Measurements from ENCODE around the gene DGCR6. TPM values are rescaled to one million over a fixed set of nuclear protein-coding genes. Genes with fewer than 3 reads are reported as not detected.
"Not testable (repeated sequence)": the region's sequence is repeated elsewhere in the genome, so short reads cannot be mapped to it uniquely, and the experiment has no call there.

The DGCR6 gene
- total RNA-seq, 1 experiment from 2014 or later: 1.7 TPM

DNA sequence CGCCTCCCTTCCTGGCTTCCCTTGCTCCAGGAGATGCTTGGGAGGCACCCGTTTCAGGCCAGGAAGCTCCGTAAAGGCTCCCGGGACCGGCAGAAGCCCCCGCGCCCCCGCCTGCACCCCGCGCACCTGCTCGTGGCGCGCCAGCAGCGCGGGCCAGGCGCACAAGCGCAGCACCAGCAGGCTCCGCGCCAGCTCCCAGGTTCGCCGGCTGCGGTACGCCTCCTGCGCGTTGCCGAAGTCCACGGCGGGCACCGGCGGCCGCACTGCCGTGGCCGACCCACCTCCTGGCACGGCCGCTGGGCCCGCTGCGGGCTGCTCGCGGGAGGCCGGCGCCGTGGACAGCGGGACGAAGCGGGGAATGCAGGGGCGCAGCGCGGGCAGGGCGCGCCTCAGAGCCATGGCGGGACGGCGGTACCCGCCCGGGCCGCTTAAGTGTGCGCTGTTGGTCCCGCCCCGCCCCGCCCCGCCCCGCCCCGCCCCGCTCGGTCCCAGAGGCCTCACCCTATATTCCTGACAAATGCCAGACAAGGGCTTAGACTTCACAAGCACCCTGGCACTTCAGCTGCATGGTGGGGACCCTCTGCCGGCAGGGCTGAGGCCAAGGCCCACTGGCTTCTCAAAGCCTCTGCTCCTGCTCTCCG, 29.9 kb downstream of the DGCR6 start, which contains the start of gene PRODH:
PRODH (minus strand) TSS at position 405 of the 641 bp plus-strand sequence; CDS start at position 399, 6 bp downstream.
- BruUV-seq (replicated peaks): no TSS peak
- Mint-ChIP-seq H3K27me3 (ENCODE audit: insufficient read depth, unreplicated experiment) (no peaks in the 10 kb centered on the region), H3K4me3 (ENCODE audit: unreplicated experiment) (no peak within 1 kb of the TSS), H3K27ac (ENCODE audit: low read depth, unreplicated experiment) (no peak within 1 kb of the TSS), H3K36me3 (ENCODE audit: insufficient read depth, unreplicated experiment) (no peaks in the 10 kb centered on the region), H3K4me1 (ENCODE audit: insufficient read depth, unreplicated experiment) (no peaks in the 10 kb centered on the region), H3K9me3 (ENCODE audit: unreplicated experiment) (no peaks in the 10 kb centered on the region)
- TF ChIP-seq, protein P1, sequence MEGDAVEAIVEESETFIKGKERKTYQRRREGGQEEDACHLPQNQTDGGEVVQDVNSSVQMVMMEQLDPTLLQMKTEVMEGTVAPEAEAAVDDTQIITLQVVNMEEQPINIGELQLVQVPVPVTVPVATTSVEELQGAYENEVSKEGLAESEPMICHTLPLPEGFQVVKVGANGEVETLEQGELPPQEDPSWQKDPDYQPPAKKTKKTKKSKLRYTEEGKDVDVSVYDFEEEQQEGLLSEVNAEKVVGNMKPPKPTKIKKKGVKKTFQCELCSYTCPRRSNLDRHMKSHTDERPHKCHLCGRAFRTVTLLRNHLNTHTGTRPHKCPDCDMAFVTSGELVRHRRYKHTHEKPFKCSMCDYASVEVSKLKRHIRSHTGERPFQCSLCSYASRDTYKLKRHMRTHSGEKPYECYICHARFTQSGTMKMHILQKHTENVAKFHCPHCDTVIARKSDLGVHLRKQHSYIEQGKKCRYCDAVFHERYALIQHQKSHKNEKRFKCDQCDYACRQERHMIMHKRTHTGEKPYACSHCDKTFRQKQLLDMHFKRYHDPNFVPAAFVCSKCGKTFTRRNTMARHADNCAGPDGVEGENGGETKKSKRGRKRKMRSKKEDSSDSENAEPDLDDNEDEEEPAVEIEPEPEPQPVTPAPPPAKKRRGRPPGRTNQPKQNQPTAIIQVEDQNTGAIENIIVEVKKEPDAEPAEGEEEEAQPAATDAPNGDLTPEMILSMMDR (IDR thresholded peaks at IDR 0.05; ENCODE audit: unreplicated experiment): no peak
- ChIA-PET POLR2A (interaction anchor here (2.8 kb wide), 1 partner anchor 30 kb away, joined by 12 read pairs; the partner anchor contains the start of gene DGCR6), CTCF (interaction anchor here (0.6 to 1.0 kb wide), 2 partner anchors 29 to 210 kb away, joined by 3 to 5 read pairs; partner anchors contain the start of gene DGCR6)
- no peak for DNase-seq (ENCODE audit: unreplicated experiment)
- intact Hi-C loops (cut with micrococcal nuclease): no loop called here

DNA sequence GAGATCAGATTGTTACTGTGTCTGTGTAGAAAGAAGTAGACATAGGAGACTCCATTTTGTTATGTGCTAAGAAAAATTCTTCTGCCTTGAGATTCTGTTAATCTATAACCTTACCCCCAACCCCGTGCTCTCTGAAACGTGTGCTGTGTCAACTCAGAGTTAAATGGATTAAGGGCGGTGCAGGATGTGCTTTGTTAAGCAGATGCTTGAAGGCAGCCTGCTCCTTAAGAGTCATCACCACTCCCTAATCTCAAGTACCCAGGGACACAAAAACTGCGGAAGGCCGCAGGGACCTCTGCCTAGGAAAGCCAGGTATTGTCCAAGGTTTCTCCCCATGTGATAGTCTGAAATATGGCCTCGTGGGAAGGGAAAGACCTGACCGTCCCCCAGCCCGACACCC, 32.6 kb downstream of the DGCR6 start:
- POLR2A ChIA-PET; BruUV-seq (replicated peaks); H3K9me3 Mint-ChIP-seq (ENCODE audit: unreplicated experiment); CTCF ChIA-PET; H3K27me3 Mint-ChIP-seq (ENCODE audit: insufficient read depth, unreplicated experiment); H3K4me3 Mint-ChIP-seq (ENCODE audit: unreplicated experiment); H3K36me3 Mint-ChIP-seq (ENCODE audit: insufficient read depth, unreplicated experiment); intact Hi-C loops (cut with micrococcal nuclease); H3K27ac Mint-ChIP-seq (ENCODE audit: low read depth, unreplicated experiment); H3K4me1 Mint-ChIP-seq (ENCODE audit: insufficient read depth, unreplicated experiment); DNase-seq (ENCODE audit: unreplicated experiment): not testable (repeated sequence)

DNA sequence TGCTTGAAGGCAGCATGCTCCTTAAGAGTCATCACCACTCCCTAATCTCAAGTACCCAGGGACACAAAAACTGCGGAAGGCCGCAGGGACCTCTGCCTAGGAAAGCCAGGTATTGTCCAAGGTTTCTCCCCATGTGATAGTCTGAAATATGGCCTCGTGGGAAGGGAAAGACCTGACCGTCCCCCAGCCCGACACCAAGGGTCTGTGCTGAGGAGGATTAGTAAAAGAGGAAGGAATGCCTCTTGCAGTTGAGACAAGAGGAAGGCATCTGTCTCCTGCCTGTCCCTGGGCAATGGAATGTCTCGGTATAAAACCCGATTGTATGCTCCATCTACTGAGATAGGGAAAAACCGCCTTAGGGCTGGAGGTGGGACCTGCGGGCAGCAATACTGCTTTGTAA, 41.0 kb downstream of the DGCR6 start:
- H3K36me3 Mint-ChIP-seq (ENCODE audit: insufficient read depth, unreplicated experiment); H3K27ac Mint-ChIP-seq (ENCODE audit: low read depth, unreplicated experiment); H3K27me3 Mint-ChIP-seq (ENCODE audit: insufficient read depth, unreplicated experiment); DNase-seq (ENCODE audit: unreplicated experiment); POLR2A ChIA-PET; H3K4me1 Mint-ChIP-seq (ENCODE audit: insufficient read depth, unreplicated experiment); intact Hi-C loops (cut with micrococcal nuclease); H3K4me3 Mint-ChIP-seq (ENCODE audit: unreplicated experiment); H3K9me3 Mint-ChIP-seq (ENCODE audit: unreplicated experiment); BruUV-seq (replicated peaks); CTCF ChIA-PET: not testable (repeated sequence)

DNA sequence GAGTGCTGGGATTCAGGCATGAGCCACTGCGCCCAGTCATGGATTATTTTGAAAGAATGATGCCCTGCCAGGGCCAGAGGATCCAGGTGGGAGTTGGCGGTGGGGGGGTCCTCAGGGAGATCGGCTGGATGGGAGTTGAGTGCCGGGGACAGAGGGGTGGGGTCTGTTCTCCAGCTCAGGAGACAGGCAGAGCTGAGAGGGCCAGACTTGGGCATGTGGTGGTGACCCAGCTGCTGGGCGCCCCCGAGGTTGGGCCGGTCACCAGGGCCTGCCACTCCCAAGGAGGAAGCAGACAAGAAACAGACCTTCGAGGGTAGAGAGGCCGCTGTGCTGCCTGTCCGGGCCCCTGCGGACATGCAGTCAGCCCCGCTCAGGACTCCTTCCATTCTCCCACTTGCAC, 41.8 kb downstream of the DGCR6 start:
- Mint-ChIP-seq H3K4me3 (ENCODE audit: unreplicated experiment) (no peak overlapping the region), H3K4me1 (ENCODE audit: insufficient read depth, unreplicated experiment) (no peaks in the 10 kb centered on the region), H3K27ac (ENCODE audit: low read depth, unreplicated experiment) (no peak overlapping the region), H3K27me3 (ENCODE audit: insufficient read depth, unreplicated experiment) (no peaks in the 10 kb centered on the region), H3K9me3 (ENCODE audit: unreplicated experiment) (no peaks in the 10 kb centered on the region), H3K36me3 (ENCODE audit: insufficient read depth, unreplicated experiment) (no peaks in the 10 kb centered on the region)
- ChIA-PET CTCF (interaction anchor here (0.5 to 1.1 kb wide), 3 partner anchors 38 to 639 kb away, joined by 3 to 5 read pairs (median 4); no protein-coding TSS in a partner anchor), POLR2A (no interaction called here)
- intact Hi-C loops (cut with micrococcal nuclease): no loop called here
- TF ChIP-seq, protein P1 (IDR thresholded peaks at IDR 0.05; ENCODE audit: unreplicated experiment): no peak
- BruUV-seq (replicated peaks): no TSS peak
- DNase-seq (ENCODE audit: unreplicated experiment): no peak

DNA sequence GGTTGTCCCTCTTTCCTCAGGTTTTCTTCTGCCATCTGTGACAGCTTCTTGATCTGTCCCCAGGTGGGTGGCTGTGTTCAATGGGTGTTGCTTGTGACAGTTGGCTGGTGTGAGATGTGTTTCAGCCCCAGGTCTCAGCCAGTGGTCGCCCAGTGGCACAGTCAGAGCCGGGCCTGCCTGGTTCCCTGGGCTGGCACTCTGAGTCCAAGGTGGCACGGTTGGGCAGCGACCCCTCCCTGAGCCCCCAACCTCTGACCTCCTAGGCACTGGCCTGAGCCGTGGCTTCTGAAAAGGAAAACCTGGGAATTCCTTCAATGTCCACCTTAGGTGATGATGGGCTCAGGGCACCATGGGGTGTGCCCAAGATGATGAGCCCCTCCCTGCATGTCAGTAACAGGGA, 44.0 kb downstream of the DGCR6 start:
- H3K4me3 Mint-ChIP-seq (ENCODE audit: unreplicated experiment): no peak overlapping the region
- CTCF ChIA-PET: no interaction called here
- no peaks in the 10 kb centered on the region for H3K9me3 Mint-ChIP-seq (ENCODE audit: unreplicated experiment)
- H3K27ac Mint-ChIP-seq (ENCODE audit: low read depth, unreplicated experiment): no peak overlapping the region
- TF ChIP-seq, protein P1 (IDR thresholded peaks at IDR 0.05; ENCODE audit: unreplicated experiment): no peak
- no TSS peak for BruUV-seq (replicated peaks)
- no peak for DNase-seq (ENCODE audit: unreplicated experiment)
- POLR2A ChIA-PET: no interaction called here
- no peaks in the 10 kb centered on the region for H3K27me3 Mint-ChIP-seq (ENCODE audit: insufficient read depth, unreplicated experiment)
- H3K36me3 Mint-ChIP-seq (ENCODE audit: insufficient read depth, unreplicated experiment): no peaks in the 10 kb centered on the region
- no peaks in the 10 kb centered on the region for H3K4me1 Mint-ChIP-seq (ENCODE audit: insufficient read depth, unreplicated experiment)
- intact Hi-C loops (cut with micrococcal nuclease): no loop called here

All from MCF 10A (cell line).